Aorta (tissue), 5 donors: ENCODE results near the gene FYN. TPM values are rescaled to one million over a fixed set of nuclear protein-coding genes. Genes with fewer than 3 reads are reported as not detected.
A peak's percentile ranks its signal among the peaks of the same experiment; 100 is the strongest.

ENCODE experiments used
- ATAC-seq: fragments of 200-7000 bp; cut with Tn5 transposase; one replicate; pipeline ENCODE4 v1.9.1; 2022; ENCODE audit warnings: moderate library complexity; ENCODE audit not compliant: low FRiP score
- DNase-seq, 2 donors: peaks; one replicate each; pipeline ENCODE4 v3.0.0-alpha.2; 2020
- H3K27ac ChIP-seq, 2 donors: one replicate each; pipeline ENCODE4 v1.5.1; 2013; ENCODE audit warnings: low read length in 2 of 2, mild to moderate bottlenecking in 2 of 2, moderate library complexity in 2 of 2, control low read depth in 1 of 2, inconsistent platforms in 1 of 2, low read depth in 1 of 2
- H3K27me3 ChIP-seq, 2 donors: one replicate each; pipeline ENCODE4 v1.6.1; 2013; ENCODE audit warnings: control low read depth in 1 of 2, low read length in 1 of 2, mild to moderate bottlenecking in 1 of 2, moderate library complexity in 1 of 2; ENCODE audit not compliant: insufficient read depth in 2 of 2, control insufficient read depth in 1 of 2
- H3K36me3 ChIP-seq, 2 donors: one replicate each; pipeline ENCODE4 v1.6.1; 2013; ENCODE audit warnings: control low read depth in 1 of 2, low read length in 1 of 2, mild to moderate bottlenecking in 1 of 2; ENCODE audit not compliant: insufficient read depth in 2 of 2, control insufficient read depth in 1 of 2
- H3K4me1 ChIP-seq, 2 donors: one replicate each; pipeline ENCODE4 v1.6.1; 2013; ENCODE audit warnings: low read length in 2 of 2, control low read depth in 1 of 2, mild to moderate bottlenecking in 1 of 2, moderate library complexity in 1 of 2; ENCODE audit not compliant: insufficient read depth in 2 of 2, control insufficient read depth in 1 of 2
- H3K4me3 ChIP-seq, 2 donors: one replicate each; pipeline ENCODE4 v1.5.1; 2013; ENCODE audit warnings: low read length in 2 of 2, control low read depth in 1 of 2, mild to moderate bottlenecking in 1 of 2
- H3K9me3 ChIP-seq: one replicate; pipeline ENCODE4 v1.6.1; 2013; ENCODE audit warnings: mild to moderate bottlenecking, low read length; ENCODE audit not compliant: control insufficient read depth
- WGBS, 2 donors: extraction: QIAGEN DNeasy Blood & Tissue Kit; methylation state at CpG; one replicate each; pipeline ENCODE4 v1.1.7; 2013; 5-methylcytosine and 5-hydroxymethylcytosine counted together
- intact Hi-C, 2 donors: fragments of 100-400 bp; cut with DNase I; formaldehyde crosslinking; loops; one replicate each; pipeline versions ENCODE4 v1.14.2 to v1.15.0; 2022
- polyA plus RNA-seq, 2 donors: library from polyadenylated mRNA; stranded (reverse); fragments of 200-250 nt; gene quantifications; one replicate each; pipeline ENCODE4 v1.2.3, GENCODE V29; 2013
- total RNA-seq, 2 donors: library from RNA; stranded (reverse); fragmentation: NEBNext Ultra II Directional; extraction: Animal tissue kit (Norgen Biotek cat#: 25700); gene quantifications; one replicate each; pipeline ENCODE4 v1.2.1, GENCODE V29; 2021
- donor health status: healthy with polysubstance abuse.
- donor health status: Bipolar disorder and iron deficiency.
- donor health status: DM: no; HTN: no; CAD: no.
- donor health status: DM: no; HTN: no; CAD: no.
- donor health status: DM: yes; HTN: yes; CAD: no.

The FYN gene
- total and polyA plus RNA-seq, 4 donors: 31.7 to 162 (median 66.3) TPM

- H3K27ac ChIP-seq: no peak overlapping the region
- H3K27me3 ChIP-seq: no peaks in the 10 kb centered on the region
- no peak for ATAC-seq
- no peaks in the 10 kb centered on the region for H3K9me3 ChIP-seq
- peaks cover 3 to 5% of the 10 kb centered on the region in 2 donors for H3K36me3 ChIP-seq
- intact Hi-C loops: no loop called here
- no peak for DNase-seq
- 80 to 83% methylated on average over 8 of the region's 8 CpGs for WGBS, 2 donors
- no peak overlapping the region for H3K4me3 ChIP-seq
- no peaks in the 10 kb centered on the region for H3K4me1 ChIP-seq
Measured at GRCh38 chr6:111673532-111673931, 199.7 kb downstream of the FYN start.

GRCh38 chr6:111672761-111673450 is 200.3 kb downstream of the FYN start:
- intact Hi-C loops: no loop called here
- peaks cover 3 to 5% of the 10 kb centered on the region in 2 donors for H3K36me3 ChIP-seq
- ATAC-seq: no peak
- no peaks in the 10 kb centered on the region for H3K4me1 ChIP-seq
- WGBS, 2 donors: 86 to 90% methylated on average over 17 of the region's 17 CpGs
- H3K27ac ChIP-seq: no peak overlapping the region
- no peaks in the 10 kb centered on the region for H3K27me3 ChIP-seq
- no peaks in the 10 kb centered on the region for H3K9me3 ChIP-seq
- H3K4me3 ChIP-seq: no peak overlapping the region
- DNase-seq: no peak

DNA sequence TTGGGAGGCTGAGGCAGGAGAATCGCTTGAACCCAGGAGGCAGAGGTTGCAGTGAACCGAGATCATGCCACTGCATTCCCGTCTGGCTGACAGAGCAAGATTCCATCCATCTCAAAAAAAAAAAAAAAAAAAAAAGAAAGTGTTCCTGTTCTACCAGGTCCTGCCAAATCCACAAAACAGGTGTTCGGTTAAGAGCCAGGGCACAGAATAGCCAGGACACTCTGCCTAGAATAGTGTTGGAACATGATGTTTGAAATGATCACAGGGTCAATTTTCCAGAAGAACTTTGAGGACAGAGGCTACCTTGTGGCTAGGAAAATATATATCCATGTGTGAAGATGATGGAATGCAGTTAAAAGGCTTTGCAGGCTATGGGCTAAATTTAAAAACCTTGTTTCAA is 203.9 kb downstream of the FYN start:
- no peak for DNase-seq
- no peaks in the 10 kb centered on the region for H3K9me3 ChIP-seq
- H3K4me3 ChIP-seq: no peak overlapping the region
- WGBS, 2 donors: 71 to 86% methylated on average over 4 of the region's 4 CpGs
- no peaks in the 10 kb centered on the region for H3K27me3 ChIP-seq
- H3K36me3 ChIP-seq: peaks cover 3% of the 10 kb centered on the region in 2 donors
- ATAC-seq: no peak
- peaks cover 0 to 4% of the 10 kb centered on the region in 2 donors for H3K4me1 ChIP-seq
- intact Hi-C loops: no loop called here
- no peak overlapping the region for H3K27ac ChIP-seq

DNA sequence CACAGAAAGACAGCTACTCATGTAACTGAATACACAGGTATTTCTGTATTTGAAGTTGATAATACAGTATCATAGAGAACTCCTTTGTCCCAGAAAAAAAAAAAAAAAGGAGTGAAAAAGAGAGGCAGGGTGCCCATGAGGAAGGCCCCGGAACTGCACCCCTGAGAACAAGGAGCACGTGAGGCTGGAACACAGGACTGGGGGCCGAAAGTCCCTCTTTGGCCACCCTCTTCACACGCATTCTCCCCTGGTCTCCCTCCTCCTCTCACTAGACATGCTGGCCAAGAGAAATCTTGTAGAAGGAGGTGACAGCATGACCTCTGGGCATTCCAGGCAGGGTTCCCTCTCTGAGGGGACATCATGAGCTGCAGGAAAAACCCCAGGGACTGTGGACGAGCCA is 204.8 kb downstream of the FYN start:
- DNase-seq (no peak), ATAC-seq (no peak)
- no peaks in the 10 kb centered on the region for H3K27me3 ChIP-seq
- H3K4me1 ChIP-seq: peaks cover 0 to 4% of the 10 kb centered on the region in 2 donors
- intact Hi-C loops: no loop called here
- H3K36me3 ChIP-seq: no peaks in the 10 kb centered on the region
- H3K9me3 ChIP-seq: no peaks in the 10 kb centered on the region
- H3K27ac ChIP-seq: no peak overlapping the region
- H3K4me3 ChIP-seq: no peak overlapping the region
- 20 to 33% methylated on average over 5 of the region's 5 CpGs for WGBS, 2 donors

DNA sequence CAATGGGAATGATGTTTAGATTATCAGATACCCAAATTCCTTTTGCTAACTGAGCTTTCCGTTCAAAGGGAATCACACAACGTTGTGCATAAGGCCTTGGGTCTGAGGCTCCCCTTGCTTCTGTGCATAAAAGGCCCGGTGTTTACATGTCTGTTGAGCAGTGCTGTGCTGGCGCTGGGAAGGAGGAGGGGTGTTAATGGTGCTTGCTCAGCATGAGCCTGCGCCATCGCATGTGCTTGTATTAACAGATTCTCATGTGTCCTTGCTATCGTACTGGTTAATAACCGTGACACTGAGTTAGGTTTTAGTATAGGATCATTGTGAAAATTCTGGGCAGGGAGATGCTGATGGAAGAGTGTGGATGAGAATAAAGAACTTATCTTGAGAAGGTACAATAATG is 205.3 kb downstream of the FYN start:
- H3K4me3 ChIP-seq: no peak overlapping the region
- peaks cover 0 to 4% of the 10 kb centered on the region in 2 donors for H3K4me1 ChIP-seq
- intact Hi-C loops: no loop called here
- H3K27ac ChIP-seq: no peak overlapping the region
- DNase-seq: no peak
- H3K9me3 ChIP-seq: no peaks in the 10 kb centered on the region
- WGBS, 2 donors: 91% methylated on average over 8 of the region's 8 CpGs
- no peaks in the 10 kb centered on the region for H3K36me3 ChIP-seq
- ATAC-seq: no peak
- H3K27me3 ChIP-seq: no peaks in the 10 kb centered on the region

DNA sequence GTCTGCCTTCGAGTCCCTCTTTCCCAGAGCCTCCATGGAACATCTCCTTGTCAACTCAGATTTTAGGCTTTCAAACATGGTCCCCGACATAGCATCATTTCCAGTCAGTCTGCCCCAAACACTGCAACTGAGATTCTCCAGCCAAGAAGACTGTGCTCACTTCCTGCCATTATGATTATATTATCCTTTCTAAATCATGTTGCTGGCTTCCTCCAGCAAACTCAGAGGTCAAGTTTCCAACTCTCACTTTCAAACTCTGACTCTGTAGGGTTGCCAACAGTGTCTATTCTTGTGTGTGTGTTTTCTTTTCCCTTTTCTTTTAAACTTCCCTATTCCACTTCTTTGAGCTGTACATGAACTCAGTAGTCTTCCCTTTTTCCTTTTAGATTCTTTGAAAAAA is 206.4 kb downstream of the FYN start:
- no peak for DNase-seq
- intact Hi-C loops: no loop called here
- H3K27ac ChIP-seq: peak overlapping the region in 1 of 2 donors; percentile 37

GRCh38 chr6:111664565-111665030 is 208.7 kb downstream of the FYN start:
- WGBS, 2 donors: 8 to 13% methylated on average over 7 of the region's 7 CpGs
- peak overlapping the region; percentile 18 to 81 for H3K27ac ChIP-seq
- peaks cover 0 to 4% of the 10 kb centered on the region in 2 donors for H3K4me1 ChIP-seq
- H3K27me3 ChIP-seq: no peaks in the 10 kb centered on the region
- H3K9me3 ChIP-seq: no peaks in the 10 kb centered on the region
- ATAC-seq: peak; percentile 81
- intact Hi-C loops: no loop called here
- H3K4me3 ChIP-seq: no peak overlapping the region
- no peaks in the 10 kb centered on the region for H3K36me3 ChIP-seq
- DNase-seq: peak in 1 of 2 donors; percentile 56

More for the DNA sequence above, 206.4 kb downstream of the FYN start:
- WGBS, 2 donors: 24 to 38% methylated on average over 2 of the region's 2 CpGs
- Histone ChIP-seq H3K4me3 (no peak overlapping the region), H3K9me3 (no peaks in the 10 kb centered on the region), H3K36me3 (no peaks in the 10 kb centered on the region), H3K4me1 (peaks cover 0 to 4% of the 10 kb centered on the region in 2 donors), H3K27me3 (no peaks in the 10 kb centered on the region)
- ATAC-seq: peak; percentile 67

GRCh38 chr6:111663692-111664564 is 209.3 kb downstream of the FYN start:
- ATAC-seq: peak; percentile 73
- no peak overlapping the region for H3K4me3 ChIP-seq
- H3K27ac ChIP-seq: peak overlapping the region; percentile 37 to 81
- no peaks in the 10 kb centered on the region for H3K27me3 ChIP-seq
- intact Hi-C loops: no loop called here
- H3K4me1 ChIP-seq: peaks cover 0 to 4% of the 10 kb centered on the region in 2 donors
- no peaks in the 10 kb centered on the region for H3K9me3 ChIP-seq
- DNase-seq: peak in 1 of 2 donors; percentile 74
- no peaks in the 10 kb centered on the region for H3K36me3 ChIP-seq
- WGBS, 2 donors: 30 to 32% methylated on average over 15 of the region's 15 CpGs
